ENCODE data around the gene C14orf180.

C14orf180 gene

GRCh38 chr14:104584557-104584956, 5.0 kb downstream of the C14orf180 start:
- TF ChIP-seq CTCF (conservative IDR thresholded peaks at IDR 0.05), result no peak
- no peak overlapping the region for H3K27ac ChIP-seq

- H3K27ac ChIP-seq, result no peak overlapping the region
- no peak for TF ChIP-seq CTCF (conservative IDR thresholded peaks at IDR 0.05)
Measured at GRCh38 chr14:104585966-104586697, 6.6 kb downstream of the C14orf180 start.

- TF ChIP-seq CTCF (conservative IDR thresholded peaks at IDR 0.05), result no peak
- no peak overlapping the region for H3K27ac ChIP-seq
Measured at GRCh38 chr14:104586832-104587620, 7.5 kb downstream of the C14orf180 start.

GRCh38 chr14:104587641-104588040, 8.1 kb downstream of the C14orf180 start:
- H3K27ac ChIP-seq, result no peak overlapping the region
- no peak for TF ChIP-seq CTCF (conservative IDR thresholded peaks at IDR 0.05)

- TF ChIP-seq CTCF (conservative IDR thresholded peaks at IDR 0.05), result peak; percentile 30
- no peak overlapping the region; the same call in 1 of the 2 replicates for H3K27ac ChIP-seq
Measured at GRCh38 chr14:104588066-104588857, 8.7 kb downstream of the C14orf180 start.

- TF ChIP-seq CTCF (conservative IDR thresholded peaks at IDR 0.05), result no peak
- no peak overlapping the region for H3K27ac ChIP-seq
Measured at GRCh38 chr14:104589338-104590195, 10.0 kb downstream of the C14orf180 start.

Measured in VCaP (cell line).